HG03571 (cell line): ENCODE results near the gene PKD1.

Source experiments
- ATAC-seq: cut with Tn5 transposase; IDR thresholded peaks from one replicate; pipeline ENCODE4 v1.9.1; 2021; ENCODE audit not compliant: unreplicated experiment

The PKD1 gene

DNA sequence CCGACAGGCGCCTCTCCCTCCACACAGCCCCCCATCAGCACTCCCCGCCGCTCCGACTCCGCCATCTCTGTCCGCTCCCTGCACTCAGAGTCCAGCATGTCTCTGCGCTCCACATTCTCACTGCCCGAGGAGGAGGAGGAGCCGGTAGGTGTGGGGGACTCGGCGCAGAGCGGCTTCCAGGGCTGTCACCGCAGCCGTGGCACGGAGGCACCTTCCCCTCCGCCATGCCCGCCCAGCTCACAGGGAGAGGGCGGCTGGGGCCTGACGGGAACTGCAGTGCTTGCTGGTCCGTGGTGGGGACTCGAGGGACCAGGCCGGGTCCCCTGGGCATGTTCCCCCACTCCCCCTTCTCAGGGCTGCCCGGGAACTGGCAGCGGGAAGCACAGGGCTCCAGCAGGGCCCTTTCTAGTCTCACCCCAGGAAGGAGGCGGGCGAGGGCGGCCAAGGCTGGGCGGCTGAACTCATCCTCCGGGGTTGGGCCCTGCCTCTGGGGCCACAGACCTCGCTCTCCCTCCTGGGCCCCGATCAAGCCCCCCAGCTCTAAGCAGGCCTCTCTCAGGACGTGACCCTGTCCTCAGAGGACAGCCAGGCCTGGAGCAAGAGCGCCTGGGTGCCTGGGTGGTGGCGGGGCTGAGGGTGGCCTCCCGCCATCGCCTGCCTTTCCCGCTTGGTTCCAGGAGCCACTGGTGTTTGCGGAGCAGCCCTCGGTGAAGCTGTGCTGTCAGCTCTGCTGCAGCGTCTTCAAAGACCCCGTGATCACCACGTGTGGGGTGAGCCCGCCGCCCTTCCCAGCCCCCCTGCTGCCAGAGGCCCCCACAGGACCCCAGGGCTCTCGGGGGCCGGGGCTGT is 35.1 kb upstream of the PKD1 start:
- ATAC-seq: no peak

DNA sequence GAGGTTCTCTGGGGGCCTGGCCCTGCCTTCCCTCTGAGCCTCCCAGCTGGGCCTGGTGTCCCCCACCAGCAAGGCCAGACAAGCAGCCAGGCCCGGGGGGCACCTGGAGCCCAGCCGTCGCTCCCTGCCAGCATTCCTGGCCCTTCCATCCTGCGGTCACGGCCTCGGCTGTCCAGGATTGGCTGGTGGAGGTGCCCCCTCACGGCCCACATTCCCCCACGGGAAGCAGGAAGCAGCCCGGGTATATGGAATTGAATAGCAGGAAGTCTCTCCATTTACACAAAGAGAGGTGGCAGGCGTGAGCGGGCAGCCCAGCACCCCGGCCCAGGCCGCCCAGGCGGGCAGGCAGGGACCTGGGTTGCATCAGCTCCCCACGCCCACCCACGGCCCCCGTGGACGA is 34.4 kb upstream of the PKD1 start:
- no peak for ATAC-seq

DNA sequence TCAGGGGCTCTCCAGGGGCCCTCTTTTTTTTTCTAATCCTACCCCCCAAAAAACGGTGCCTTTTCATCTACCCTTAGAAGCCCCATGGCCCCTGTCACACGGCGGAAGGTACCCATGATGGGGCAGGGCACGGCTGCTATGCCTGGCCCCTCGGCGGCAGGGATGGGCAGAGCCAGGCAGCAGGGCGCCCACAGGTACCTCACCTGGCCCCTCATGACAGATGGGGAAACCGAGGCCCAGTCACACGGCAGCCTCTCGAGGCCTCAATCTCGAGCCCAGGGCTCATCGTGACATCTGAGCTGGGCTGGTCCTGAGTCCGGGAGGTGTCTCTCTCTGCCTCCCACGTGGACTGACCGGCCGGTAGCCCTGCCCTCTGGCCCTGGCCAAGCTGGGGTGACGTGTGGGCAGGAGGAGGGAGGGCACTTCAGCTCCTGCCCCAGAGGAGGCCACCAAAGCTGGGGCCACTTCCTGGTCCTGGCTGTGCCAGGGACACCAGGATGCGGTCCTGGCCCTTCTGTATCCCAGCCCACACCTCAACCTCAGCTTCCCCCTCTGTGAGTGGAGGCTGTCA is 31.5 kb upstream of the PKD1 start:
- no peak for ATAC-seq

DNA sequence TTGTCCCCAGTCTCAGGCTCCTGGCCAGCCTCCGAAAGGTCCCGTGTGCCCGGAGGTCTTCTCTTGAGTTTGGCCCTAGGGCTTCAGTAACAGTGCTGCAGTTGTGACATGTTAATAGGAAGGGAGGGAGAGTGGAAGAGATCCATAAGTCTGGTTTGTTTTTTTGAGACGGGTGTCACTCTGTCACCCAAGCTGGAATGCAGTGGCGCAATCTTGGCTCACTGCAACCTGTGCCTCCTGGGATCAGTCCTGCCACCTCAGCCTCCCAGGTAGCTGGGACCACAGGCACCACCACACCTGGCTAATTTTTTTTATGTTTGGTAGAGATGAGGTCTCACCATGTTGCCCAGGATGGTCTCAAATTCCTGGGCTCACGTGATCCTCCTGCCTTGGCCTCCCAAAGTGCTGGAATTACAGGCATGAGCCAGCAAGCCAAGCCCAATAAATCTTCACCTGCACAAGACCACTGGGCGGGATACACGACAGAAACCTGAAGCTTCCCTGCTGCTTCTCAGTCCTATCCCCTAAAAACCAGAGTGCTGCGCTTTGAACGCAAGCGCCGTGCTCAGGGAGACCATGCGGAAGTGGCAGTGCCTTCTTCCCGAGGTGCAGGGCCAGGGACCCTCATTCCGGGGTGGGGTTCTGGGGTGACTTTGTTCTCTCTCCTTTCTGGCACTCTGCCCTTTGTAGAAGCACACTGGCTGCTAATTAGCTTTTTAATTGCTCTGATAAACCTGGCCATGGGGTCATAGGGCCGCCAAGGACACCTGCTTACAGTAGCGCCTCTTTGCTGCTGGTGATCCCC is 30.8 kb upstream of the PKD1 start:
- ATAC-seq: no peak

DNA sequence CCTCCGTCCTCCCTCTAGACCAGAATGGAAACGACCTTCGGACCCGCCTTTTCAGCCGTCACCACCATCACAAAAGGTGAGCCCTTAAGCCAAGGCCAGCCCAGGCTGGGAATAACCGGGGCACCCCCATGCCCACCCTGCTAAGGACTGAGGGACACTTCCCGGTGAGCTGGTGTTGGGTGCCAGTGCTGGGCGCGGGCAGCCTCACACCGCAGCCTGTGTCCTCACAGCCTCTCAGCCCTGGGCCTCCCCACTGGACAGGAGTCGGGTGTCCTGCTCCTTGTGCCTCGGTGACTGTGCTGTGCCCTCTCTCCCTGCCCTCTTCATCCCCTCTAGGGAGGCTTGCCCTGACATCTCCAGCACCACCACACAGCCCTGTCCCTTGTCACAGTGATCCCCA is 30.2 kb upstream of the PKD1 start:
- ATAC-seq: no peak

DNA sequence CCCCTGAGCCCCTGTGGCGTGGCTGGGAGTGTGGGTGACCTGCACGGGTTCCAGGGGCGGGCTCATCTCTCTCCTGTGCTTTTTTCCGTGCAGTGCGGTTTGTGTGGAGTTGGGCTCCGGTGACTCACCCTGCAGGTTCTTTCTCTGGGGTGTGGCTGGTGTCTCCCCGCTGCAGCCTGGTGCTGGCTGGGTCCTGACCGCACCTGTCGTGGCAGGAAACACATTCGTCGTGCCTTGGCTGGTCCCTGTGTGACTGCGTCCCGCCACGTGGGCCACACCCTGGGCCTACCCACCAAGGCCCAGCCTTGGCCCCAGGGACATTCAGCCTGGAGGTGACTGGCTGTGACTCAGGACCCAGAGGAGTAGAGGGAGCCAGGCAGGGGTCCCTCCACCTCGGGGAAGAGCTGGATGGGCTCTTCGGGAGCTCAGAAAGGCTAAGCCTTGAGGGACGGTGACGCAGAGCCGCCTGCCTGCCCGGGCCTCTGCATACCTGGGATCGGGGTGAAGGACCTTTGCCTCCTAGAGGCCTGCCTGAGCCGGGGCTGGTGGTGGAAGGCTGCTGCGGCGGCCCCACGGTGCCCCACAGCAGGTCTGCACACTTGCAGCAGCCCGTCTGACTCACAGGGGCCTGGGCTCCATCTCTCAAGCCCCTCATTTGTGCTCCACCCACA is 27.6 kb upstream of the PKD1 start:
- no peak for ATAC-seq

DNA sequence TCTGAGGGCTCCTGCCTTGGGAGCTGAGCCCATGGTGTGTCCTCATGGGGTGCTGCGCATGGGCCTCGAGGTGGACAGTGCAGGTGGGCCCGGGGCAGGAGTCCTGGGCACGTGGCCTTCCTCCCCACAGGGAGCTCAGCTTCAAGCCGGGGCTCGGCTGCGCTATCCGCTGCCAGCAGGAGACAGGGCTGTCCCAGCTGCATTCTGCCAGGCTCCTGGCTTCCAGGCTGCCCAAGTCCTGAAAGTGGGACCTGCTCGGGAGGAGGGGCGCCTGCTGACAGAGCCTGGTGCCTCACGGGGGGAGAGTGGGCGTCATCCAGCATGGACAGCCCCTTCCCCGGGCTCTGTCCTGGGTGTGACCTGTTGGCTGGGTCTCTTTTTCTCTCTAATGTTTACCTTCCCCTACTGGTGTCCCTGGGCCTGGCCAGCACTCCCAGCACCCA is 27.0 kb upstream of the PKD1 start:
- ATAC-seq: no peak

DNA sequence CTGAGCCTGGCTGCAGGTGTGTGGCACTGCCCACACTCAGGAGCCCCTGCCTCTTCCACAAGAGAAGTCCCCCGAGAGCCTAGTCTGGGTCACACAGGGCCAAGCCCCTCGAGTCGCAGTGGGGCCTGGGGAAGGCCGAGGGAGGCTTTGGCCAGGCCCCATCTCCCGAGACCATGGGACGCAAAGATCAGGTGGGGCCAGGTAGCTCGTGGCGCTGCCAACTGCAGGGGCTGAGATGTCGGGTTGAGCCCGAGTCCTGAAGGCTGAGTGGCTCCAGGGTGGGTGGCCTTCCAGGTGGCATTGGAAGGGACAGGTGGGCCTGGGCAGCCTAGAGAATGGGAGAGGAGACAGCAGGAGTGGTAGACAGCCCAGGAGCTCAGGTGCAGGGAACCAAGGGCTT is 26.2 kb upstream of the PKD1 start:
- no peak for ATAC-seq

DNA sequence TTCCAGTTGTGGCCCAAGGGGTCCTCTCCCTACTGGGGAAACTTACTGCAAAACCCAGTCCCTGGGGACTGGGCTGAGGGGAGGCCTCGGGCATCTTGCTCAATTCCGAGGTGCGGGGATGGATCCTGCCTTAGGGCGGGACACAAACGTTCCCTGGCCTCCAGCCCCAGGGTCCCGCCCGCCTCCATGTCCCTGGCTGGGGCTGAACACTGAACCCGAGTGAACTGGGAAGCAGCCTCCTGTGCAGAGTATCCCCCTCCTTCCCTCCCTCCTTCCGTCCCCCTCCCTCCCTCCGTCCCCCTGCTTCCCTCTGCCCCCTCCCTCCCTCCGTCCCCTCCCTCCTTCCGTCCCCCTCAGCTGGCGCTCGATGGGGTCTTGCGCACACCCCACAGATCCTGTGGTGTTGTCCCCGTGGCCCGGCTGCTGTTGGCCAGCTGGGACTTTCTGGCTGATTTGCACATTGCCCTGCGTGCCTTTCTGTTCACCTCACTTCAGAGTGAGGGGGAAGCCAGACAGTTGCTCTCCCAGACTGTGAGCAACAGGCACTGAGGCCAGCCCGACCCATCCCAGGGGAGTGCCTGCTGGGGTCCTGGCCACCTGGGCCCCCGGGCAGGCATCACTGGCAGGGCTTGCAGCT is 25.3 kb upstream of the PKD1 start:
- ATAC-seq: no peak

DNA sequence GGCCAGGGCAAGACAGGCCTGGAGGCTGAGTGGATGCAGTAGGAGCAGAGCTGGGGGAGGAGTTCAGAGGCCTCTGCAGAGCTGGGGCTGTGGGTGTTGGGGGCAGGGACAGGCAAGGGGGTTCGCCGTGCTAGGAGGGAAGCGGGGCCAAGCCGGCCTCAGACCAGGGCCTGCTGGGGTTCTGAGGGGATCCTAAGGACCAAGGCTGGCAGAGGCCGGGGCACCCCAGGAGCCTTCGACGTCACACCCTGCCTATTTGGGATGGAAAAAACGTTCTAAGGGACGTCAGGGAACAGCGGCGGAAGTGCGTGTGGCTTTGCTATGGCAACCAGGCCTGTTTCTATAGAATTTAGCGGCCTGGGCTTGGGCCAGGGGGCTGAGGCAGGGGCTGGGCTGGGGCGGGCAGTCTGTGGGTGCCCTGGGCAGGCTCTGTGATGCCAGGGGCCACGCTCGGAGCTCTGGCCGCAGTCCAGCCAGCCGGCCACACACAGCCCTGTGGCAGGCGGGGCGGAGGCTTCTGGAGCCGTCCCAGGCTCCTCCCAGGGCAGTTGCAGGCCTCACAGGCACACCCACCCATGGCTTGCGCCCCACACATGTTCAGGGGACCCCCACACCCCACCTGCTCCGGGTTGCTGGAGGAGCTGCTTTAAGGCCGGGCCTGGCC is 23.6 kb upstream of the PKD1 start:
- ATAC-seq: no peak

DNA sequence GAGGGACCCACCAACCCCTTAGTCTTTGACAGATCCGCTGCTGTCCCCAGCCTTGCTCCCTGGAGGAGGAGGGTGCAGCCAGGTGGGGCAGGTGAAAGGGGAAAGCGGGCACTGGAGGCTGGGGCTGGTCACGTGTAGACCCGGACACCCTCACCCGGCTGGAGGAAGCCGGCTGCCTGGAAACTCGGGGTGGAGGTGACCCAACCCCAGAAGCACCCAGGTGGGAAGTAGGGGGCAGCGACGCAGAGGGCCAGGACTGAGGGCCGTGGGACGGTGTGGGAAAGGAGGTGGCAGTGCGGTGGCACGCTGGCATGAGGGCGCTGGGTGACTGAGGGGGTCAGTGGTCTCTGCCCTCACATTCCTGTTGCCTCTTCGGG is 22.6 kb upstream of the PKD1 start:
- ATAC-seq: no peak

DNA sequence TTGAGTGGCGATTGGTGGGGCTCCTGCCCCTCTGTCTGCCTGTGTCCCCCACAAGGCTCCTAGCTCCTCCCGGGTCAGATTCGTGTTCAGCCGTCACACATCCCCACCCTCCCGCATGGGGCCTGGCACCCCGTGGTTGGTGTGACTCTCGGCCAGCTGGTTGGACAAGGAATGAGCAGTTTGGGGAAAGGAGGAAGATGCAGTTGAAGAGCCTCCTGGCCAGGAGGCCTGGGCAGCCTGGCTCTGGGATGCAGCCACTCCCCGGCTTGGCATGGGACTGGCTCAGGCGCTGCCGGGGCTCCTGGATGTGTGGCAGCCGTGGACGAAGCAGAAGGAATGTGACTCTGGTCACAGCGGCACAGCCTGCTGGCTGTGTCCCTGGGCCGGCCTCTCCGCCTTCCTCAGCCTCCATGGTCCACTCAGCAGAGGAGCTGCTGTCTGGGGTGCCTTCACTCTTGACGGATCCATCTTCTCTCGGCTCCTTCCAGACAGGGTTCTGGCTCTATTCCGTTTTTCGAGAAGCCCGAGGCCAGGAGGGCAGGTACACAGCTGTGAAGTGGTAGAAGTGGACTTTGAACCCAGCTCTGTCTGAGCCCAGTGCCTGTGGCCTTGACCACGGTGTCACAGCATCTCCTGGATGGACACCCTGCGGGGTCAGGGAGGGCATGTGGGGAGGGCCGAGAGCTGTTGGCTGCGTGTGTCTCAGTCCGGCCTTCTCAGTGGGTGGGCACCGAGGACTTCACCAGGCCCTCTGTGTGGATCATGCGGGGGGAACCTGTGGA is 22.0 kb upstream of the PKD1 start:
- no peak for ATAC-seq

DNA sequence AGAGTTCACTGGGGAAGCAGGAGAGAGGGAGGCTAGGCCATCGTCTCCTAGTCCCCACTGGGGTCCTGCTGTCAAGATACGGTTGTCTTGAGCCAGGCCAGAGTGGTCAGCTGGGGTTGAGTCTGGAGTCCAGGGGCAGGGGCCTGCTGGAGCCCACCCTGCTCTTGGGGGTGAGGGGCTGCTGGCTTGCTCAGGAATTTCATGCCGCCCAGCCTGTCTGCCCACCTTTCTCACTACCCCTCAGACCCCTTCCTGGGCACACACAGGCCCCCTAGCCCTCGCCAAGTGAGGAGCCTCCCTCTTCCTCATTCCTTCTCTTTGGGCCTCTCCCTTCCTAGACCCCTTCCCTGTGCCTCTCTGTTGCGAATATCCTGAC is 21.1 kb upstream of the PKD1 start:
- ATAC-seq: no peak

DNA sequence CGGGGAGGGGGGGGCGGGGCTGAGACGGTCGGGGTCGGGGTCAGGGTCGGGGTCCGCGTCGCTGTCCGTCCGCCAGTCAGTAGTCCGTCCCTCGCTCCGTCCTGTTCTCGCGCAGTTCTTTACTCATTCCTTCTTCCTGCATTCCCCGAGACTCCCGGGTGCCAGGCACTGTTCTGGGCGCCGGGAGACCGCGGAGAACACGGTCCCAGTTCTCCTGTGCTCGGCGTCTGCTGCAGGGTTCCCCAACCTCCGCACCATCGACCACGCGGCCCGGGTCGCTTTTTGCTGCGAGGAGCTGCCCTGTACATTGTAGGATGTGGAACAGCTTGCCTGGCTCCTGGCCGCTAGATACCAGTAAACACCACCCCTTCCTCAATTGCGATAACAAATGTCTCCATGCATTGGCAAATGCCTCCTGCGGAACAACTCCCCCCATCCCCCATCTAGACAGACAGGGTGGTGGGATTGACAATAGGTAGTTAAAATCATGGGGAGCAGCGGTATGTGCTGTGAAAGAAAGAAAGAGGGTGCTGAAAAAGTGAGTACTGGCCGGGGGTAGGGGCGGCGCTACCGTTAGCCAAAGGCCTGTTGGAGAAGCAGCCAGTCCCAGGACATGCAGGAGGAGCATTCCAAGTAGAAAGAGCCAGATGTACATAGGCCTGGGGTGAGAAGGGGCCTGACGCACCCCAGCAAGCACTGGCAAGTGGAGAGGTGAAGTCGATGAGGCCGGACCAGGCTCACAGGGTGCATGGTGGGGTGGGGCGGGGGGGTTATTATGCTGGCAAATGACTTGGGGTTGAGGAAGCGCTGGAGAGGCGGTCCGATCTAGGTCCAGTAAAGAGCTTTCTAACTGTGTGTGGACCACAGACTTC is 20.5 kb upstream of the PKD1 start:
- ATAC-seq: no peak

DNA sequence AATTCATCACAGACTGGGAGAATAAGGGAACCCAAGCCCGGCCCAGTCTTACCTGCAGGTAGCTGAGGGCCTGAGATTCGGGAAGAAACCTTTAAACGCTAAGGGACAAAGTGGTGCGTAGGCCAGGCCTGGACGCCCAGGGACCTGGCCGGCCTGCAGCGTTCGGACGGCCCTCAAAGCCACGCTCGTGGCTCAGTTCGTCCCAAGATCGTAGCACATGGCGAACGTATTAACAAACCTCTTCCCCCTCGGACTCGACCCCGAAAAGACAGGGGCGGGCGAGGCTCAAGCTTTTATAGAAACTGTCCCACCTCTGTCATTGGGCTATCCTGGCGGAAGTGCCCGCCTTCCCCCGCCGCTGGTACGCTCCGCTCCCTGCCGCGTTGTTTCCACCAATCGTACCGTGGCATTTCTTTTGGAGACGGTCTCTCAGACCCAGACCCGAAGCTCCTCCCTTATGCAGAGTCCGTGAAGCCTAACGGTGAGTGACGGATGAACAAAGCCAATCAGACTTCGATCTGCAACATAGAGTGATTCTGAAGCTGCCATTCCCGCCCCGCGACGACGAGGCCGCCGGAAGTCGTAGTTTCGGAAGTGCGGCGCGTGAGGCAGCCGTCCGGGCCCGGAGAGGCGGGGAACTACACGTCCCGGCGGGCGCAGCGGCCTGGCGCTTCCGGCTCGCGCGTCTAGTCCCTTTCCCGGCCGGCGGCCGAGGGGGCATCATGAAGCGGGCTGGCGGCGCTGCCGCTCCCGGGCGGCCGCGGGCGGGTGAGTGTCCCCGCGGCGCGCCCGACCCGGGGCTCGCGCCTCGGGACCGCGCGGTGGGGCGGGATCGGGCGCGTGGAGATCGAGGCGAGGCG is 19.6 kb upstream of the PKD1 start, which contains the start of gene TRAF7:
Gene TRAF7, plus strand, starts transcription at position 692 of the 860 bp plus-strand sequence. CDS start 8,139 bp downstream, outside the sequence.
- peak; percentile 80 for ATAC-seq

DNA sequence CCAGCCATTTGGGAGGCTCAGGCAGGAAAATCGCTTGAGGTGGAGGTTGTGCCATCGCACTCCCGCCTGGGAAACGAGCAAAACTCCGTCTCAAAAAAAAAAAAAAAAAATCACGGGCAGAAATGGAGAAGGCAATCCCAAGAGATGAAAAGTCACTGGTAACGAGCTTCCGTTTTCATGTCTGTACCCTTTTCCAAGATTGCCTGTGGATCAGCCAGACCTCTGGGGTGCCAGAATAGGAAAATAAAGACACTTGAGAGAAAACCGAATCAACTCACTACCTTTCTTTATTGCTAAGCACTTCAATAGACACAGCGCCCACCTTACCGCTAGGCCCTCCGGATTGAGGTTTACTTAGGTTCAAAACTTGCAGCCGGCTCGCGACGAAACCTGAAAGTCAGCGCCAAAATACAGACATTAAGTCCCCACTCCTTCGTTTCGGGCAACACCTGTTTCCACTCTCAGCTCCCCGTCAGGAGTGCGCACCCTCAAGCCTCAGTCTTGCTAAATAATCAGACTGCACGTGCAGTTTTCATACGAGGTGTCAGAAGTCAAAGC is 18.9 kb upstream of the PKD1 start:
- no peak for ATAC-seq
